NCI-H510A (cell line): ENCODE data around the gene COL23A1.

ENCODE experiments used
- DNase-seq: peaks from one replicate; lab custom pipeline; 2025; lab: John Stamatoyannopoulos, UW

Gene COL23A1

DNA sequence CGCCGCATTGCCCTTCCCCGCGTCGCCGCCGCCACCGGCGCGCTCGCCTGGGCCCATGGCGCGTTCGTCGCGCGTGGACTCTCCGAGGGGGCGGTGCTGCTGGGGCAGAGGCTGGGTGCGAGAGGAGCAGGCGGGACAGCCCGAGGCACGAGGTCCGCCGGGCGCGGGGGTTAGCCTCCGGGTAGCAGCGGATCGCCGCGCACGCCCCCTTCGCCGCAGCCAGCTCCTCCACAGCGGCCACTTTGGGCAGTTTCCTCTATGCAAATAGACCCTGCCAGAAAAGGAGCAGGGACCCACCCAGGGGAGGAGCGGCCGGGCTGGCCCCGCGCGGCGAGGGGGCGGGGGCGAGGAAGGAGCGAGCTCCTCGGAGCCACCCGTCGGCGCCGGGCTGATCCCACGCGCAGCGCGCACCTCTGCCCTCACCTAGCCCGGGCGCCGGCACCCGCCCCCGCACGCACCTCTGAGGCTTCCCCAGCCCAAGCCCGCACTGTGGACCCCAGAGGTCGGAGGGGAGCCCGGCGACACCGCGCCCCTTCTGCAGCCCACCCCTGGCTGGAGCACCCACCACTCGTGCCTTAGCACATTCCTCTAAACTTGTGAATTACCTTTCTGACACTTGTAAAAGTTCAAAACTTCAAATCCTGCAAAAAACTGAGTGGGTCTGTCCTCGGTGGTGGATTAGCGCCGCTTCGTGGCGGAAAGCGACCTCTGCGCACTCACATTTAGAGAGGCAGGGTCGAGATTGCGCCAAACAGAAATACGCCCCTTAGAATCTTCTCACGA lies at the start of gene COL23A1:
Gene COL23A1 (minus strand): TSS at position 253 of the 783 bp plus-strand sequence.
- DNase-seq: no peak

DNA sequence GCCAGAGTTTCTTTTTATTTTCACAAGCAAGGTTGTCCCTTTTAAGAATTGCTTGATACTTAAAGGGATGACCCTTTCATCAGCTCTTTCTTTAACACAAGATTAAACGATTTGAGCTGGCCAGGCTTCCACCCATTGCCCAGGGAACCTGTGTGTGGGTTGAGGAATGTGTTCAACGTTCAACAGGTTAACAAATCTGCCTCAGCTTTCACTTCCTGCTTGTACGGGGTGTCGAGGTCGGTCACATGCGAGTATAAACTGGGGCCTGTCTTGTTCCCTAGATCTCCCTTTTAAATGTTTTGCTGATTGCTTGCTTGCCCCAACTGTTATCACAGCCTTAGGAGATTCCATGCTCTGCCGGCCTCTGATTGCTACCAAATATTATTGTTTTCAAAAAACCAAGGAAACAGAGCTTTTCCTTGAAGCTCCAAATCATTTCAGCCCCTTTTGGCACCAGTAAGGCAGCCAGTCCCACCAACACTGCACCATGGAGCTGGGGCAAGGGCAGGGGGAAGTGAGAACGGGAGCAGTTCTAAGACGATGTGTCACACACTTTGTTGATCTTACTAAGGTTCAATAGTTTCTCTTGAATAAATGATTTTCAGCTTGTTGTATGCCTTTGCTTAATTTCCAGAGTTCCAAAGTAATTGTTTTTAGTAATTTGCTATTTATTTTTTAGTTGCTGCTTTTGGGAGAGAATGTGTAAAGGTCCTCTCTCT lies 47.3 kb upstream of the COL23A1 start:
- no peak for DNase-seq

DNA sequence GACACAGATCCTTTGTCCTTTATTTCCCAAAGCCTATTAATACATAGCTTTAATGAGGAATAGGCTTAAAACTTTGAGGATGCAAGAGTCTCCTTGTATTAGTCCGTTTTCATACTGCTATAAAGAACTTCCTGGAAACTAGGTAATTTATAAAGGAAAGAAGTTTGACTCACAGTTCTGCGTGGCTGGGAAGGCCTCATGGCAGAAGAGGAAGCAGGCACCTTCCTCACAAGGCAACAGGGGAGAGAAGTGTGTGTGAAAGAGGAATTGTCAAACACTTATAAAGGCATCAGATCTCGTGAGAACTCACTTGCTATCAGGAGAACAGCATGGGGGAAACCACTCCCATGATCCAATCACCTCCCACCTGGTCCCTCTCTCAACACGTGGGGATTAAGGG lies 42.1 kb upstream of the COL23A1 start:
- DNase-seq: no peak

DNA sequence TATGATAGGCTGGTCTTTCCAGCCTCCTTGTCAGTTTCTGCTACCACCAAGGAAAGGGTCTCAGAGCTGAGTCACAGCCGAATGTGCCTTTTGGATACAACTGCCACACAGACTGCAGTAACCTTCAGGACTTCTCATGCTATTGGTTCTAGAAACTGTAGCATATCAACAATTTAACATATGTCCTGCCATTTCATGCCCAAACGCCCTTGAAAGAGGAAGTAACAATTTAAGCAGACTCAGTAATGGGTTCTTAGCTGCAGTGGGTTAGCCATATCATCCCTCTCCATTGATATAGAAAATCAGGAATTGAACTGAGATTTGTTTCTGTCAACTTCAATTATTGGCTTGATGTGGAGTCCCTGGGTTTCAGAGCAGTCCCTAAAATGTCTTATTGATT lies 40.8 kb upstream of the COL23A1 start:
- DNase-seq: no peak

DNA sequence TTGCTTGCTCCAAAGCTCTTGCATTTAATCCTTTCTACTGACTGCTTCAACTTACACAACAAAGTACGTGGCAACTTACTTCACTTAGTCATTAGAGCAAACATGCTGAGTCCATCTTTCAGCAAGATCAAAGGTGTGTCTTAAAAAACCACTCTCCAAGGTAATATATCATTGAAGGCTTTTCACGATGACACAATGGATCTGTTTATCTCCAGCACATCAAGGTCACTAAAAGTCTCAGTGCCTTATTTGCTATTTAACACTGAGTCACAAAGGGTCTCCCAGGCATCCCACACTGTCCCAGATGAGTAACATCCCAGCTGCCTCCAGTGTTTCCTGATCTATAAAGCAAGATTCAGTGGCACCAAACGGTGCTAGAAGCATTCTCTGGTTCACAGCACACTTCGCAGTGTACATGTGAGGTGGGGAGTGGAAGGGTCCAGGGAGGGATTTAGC lies 40.3 kb upstream of the COL23A1 start:
- DNase-seq: no peak

DNA sequence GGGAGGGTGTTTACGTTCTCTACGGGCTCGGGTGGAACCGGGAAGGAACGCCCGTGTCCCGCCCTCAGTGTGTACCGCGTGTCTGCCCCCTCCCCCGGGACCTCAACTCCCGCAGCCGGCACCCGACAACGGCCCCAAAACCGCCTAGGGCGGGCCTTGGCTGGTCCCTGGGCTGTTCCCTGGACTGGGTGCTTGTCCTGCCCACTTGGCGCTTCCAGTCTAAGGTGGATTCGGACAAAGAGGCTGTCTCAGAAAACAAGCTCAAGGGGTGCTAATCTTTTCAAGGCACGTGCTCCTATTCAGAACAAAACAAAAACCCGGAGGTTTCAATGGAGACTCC lies 37.0 kb upstream of the COL23A1 start:
- DNase-seq: no peak

DNA sequence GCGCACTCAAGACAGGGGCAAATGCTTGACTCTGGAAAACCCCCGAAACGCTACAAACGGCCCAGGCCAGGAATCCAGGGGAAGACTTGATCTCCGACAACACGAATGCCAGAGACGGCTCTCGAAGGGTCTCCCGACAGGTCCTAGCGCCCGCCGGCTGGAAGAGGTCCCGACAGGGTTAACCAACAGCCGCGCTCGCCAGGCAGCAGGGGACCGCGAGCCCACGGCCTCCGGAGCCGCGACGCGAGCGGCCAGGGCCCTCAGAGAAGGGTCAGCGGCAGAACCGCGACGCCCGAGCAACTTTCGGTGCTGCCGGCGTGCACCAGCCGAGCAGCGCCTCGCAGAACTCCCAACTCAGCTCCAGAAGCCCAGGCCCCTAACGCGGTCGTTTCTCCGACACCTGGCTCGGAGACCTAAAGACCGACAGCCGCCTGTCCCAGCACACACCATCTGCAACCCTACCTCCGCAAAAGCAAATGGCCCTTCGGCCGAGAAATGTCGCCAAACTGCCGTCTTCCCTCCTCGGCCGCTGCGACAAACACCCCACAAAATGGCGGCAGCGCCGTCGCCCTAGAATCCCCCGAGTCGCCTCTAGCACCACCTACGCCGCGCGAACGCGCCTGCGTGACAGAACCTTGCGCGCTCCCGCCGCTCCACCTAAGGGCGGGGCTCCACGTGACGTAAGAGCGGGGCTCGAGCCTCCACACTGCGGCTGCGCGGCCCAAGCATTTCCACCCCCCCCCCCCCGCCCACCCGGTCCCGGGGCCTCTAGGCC lies 36.5 kb upstream of the COL23A1 start, which contains the start of gene CLK4:
Gene CLK4 (minus strand): TSS at position 567 of the 775 bp plus-strand sequence. CDS start 3,634 bp downstream, outside the sequence.
- DNase-seq: peak; percentile 71

DNA sequence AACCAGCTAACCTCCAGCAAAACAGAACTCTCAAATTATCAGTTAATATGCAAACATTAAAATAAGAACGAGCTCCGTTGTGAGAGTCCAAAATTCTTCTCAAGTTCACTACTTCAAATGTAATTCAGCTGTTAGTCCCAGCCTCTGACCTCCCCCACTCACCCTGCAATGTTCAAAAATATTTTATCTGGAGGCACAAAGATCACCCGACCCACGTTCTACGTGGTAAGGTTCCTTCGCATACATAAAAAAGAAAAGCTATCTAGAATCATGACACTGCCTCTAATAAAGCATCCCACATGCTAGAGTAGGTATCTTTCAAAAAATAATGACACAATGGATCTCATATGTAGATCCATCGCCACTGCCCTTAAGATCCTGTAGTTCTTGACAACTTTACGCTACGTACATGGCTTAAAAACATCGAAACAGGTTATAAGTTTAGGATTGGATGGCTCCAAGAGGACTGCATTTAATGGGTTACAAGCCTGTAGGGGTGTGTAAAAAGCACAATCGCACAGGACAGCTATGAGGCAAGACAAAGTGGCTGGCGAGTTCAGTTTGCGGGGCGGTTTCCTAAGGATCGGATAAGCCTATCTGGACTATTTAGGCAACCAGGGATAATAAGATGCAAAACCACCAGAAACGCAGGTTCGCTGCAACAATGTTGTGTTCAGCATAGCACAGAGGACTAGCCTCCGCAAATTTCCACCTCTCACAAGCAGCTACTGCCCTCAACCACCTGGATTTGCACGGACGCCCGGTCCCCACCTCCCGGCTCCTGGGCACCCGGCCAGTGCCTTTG lies 35.7 kb upstream of the COL23A1 start:
- no peak for DNase-seq

GRCh38 chr5:178624631-178625546 lies 34.7 kb upstream of the COL23A1 start:
- no peak for DNase-seq

- no peak for DNase-seq
Measured at GRCh38 chr5:178622679-178623247, 32.6 kb upstream of the COL23A1 start.

DNA sequence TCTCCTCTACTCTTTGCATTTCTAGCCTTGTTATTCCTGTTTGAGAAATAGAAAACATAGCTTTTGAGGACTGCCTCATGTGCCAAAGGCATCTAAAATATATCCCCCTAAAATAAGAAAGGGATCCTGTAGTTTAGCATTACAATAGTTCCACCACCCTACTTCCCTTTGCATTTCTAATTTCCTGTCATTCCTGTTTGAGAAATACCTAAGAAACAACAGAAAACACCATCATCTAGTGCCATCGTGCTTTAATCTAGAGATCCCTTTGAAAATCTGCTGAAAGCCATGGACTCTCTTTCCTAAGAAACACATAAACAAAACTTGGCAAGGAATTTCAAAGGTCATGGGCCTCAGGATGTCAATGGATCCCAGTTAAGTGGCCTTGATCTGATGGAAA lies 29.2 kb upstream of the COL23A1 start:
- DNase-seq: no peak

DNA sequence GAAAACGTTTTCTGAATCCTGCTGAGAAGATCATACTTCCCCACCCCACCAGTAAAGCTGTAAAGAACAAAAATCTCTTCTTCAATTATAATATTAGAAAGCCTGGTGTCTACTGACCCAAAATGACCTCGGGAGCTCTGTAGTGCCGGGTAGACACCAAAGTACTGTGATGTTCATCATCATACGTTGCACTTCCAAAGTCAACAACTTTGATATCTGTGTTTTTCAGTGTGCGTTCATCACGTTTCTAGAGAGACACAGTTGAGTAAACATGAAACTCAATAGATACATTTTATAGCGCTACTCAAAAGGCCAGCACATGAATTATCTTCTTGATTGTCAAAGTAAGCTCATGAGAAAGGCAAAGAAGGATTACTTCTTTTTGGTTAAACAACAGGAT lies 22.1 kb upstream of the COL23A1 start:
- no peak for DNase-seq

DNA sequence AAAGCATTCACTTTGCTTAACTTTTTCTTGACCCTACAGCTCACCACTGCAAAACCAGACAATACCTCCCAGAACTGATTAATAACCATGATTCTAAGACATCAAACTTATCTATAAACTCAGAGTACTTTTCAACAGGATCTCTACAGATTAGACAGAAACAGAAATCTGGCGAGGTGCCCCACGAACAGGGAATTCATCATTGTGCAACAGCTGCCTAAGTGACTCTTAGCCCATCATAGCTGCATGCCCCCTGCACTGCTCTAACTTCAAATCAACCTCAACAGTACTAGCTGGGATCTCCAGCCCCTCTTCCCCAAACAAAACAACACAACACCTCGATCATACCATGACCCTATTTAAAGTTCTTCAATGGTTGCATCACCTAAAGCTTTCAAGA lies 16.1 kb upstream of the COL23A1 start:
- no peak for DNase-seq

DNA sequence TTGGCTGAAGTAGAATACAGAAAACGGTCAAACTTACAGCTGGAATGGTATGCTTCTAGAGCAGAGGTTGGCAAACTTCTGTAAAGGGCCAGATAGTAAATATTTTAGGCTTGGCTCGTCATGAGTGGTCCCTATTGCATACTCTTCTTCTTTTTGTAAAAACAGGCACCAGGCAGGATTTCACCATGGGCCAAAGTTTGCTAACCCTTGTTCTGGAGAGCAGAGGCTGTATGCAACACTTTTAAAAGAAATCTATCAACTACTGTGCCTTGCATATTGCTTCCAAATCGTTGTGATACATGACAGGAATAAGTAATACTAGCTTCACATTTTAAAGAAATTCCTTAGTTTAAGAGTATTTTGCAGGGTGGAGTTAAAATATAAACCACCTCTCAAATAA lies 15.6 kb upstream of the COL23A1 start:
- DNase-seq: no peak

DNA sequence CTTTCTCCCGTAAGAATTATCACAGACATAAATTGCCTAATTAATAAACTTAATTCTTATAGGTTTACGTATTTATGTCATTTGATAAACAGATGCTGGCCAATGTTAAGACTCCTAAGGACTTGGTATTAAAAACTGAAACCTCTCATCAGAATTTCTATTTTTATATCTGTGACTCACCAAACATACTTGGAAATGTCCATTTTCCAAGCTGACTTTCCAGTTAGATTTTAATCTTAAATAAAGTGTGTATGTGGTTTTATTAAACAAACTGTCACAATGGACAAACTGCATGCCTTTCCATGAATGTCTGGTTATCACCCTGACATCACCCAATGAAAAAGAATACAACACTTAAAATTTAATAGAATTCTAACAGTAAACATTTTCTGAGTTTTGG lies 12.6 kb upstream of the COL23A1 start:
- no peak for DNase-seq

DNA sequence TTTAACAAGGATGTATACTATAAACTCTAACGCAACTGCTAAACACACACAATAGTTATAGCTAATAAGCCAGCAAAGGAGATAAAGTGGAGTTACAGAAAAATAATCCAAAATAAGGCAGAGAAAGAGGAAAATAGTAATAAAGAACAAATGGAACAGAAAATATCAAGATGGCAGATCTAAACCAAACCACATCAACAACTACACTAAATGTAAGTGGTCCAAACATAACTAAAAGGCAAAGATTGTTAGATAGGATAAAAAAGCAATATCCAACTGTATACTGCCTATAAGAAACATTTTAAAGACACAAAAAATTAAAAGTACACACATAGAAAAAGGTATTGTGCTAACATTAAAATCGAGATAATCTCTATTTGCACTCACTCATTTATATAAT lies 5.6 kb upstream of the COL23A1 start:
- DNase-seq: no peak

GRCh38 chr5:178595150-178595549 lies 5.0 kb upstream of the COL23A1 start:
- no peak for DNase-seq

- no peak for DNase-seq
Measured at GRCh38 chr5:178590924-178591423, 781 bp upstream of the COL23A1 start.

DNA sequence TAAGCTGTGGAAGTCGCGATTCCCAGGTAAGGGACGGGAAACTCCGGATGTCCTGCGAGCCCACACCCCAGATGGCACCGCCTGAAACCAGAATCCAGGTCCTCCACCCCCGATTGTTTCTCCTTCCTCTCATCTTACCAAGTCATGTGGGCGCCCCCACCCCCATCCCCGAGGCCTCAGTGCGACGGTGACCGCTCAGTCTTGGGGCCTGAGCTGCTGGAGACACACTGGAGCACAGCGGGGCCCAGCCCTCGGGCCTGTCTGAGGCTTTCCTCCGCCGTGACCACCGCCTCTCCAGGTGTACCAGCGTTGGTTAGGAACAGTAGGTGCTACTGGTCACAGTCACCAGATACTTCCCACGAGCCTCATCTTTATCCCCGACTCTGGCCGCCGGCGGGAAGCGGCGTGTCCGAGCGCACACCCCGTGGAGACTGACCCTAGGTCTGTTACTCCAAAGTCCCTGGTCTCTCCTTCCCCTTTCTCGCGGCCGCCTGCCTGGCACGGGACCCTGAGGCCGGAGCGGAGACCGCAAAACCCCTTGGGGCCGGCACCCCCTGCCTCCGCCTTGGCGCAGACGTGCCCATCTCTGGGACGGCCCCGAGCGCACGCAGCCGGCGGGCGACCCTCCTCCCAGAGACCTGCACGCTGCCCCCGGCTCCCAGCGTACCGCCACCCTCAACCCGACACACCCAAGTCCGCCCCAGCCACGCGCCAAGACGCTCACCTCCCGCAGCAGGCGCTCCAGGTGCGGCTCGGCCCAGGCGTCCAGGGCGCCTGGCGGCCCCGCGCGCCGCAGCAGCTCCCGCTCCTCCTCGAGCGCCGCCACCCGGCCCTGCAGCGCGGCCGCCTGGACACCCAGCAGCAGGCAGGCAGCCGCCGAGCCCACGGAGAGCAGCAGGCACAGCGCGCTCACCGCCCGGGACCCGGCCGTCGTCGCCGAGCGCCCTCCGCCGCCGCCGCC lies 733 bp downstream of the COL23A1 start:
- no peak for DNase-seq
